Stimulated activated naive CD8-positive, alpha-beta T cell treated with anti-CD3 and anti-CD28 coated beads, Interleukin-15, Interleukin-2, amounts not matched to agents 100 ng/mL and 50 ng/mL, for 24 hours (primary cell): Measurements from ENCODE around the gene ZNF609.
"Not testable (repeated sequence)": the region's sequence is repeated elsewhere in the genome, so short reads cannot be mapped to it uniquely, and the experiment has no call there.

ENCODE experiments used
- H3K27ac Mint-ChIP-seq: one replicate; pipeline ENCODE4 v1.8.0; 2021; ENCODE audit warnings: mild to moderate bottlenecking, mixed read lengths
- H3K27me3 Mint-ChIP-seq: one replicate; pipeline ENCODE4 v1.8.0; 2021; ENCODE audit warnings: mixed read lengths
- H3K36me3 Mint-ChIP-seq: one replicate; pipeline ENCODE4 v1.8.0; 2021; ENCODE audit warnings: low read depth, mixed read lengths
- H3K4me1 Mint-ChIP-seq: one replicate; pipeline ENCODE4 v1.8.0; 2021; ENCODE audit warnings: low read depth, mixed read lengths
- H3K4me3 Mint-ChIP-seq: one replicate; pipeline ENCODE4 v1.8.0; 2021; ENCODE audit warnings: mild to moderate bottlenecking, mixed read lengths
- H3K9me3 Mint-ChIP-seq: one replicate; pipeline ENCODE4 v1.8.0; 2021; ENCODE audit warnings: mixed read lengths

ZNF609 gene

DNA sequence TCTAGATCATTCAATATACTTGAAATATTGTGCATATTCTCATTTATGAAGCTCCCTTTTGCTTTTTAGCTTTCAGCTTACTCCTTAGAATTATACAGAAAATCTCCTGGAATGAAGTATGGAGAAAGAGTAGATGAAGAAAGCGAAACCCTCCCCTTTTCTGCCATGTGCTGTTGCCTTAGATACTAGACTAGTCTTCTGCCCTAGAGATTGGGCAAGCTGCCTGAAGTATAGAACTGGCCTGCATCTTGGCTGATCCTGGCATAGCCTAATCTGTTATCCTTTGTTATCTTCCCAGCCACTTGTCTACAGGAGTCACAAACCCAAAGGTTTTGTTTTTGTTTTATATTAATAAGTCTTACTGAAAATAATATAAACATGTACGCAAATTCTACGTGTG lies 176.2 kb downstream of the ZNF609 start:
- no peak overlapping the region for H3K4me3 Mint-ChIP-seq
- H3K36me3 Mint-ChIP-seq: peaks cover 36% of the 10 kb centered on the region
- H3K27ac Mint-ChIP-seq: peak overlapping the region; percentile 29
- no peaks in the 10 kb centered on the region for H3K27me3 Mint-ChIP-seq
- peaks cover 11% of the 10 kb centered on the region for H3K9me3 Mint-ChIP-seq
- H3K4me1 Mint-ChIP-seq: peaks cover 72% of the 10 kb centered on the region

DNA sequence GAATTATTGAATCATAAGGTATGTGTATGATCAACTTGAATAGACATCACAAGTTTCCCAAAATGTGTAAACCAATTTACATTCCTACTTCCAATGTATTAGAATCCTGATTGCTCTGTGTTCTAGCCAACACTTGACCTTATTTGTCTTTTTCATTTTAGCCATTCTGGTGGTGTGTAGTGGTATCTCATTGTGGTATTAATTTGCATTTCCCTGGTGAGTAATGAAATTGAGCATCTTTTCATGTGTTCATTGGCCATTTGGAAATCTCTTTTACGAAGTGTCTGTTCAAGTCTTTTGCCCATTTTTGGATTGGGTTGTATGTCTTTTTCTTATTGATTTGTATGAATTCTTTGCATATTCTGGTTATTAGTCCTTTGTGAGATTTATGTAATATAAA lies 177.0 kb downstream of the ZNF609 start:
- Mint-ChIP-seq H3K27ac (no peak overlapping the region), H3K4me1 (peaks cover 72% of the 10 kb centered on the region)

DNA sequence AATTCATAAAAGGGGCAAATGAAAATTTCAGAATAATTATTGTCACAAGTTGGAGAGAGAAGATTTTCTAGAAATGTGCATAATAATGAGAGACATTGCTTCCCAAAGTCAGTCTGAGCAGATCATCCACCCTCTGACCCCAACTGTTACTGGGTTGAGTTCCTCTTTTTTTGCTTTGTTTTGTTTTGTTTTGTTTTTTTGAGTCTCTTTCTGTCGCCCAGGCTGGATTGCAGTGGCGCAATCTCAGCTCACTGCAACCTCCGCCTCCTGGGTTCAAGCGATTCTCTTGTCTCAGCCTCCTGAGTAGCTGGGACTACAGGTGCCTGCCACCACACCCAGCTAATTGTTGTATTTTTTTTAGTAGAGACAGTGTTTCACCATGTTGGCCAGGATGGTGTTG lies 179.4 kb downstream of the ZNF609 start:
- H3K4me3 Mint-ChIP-seq, H3K27me3 Mint-ChIP-seq: not testable (repeated sequence)
- Mint-ChIP-seq H3K36me3 (peaks cover 36% of the 10 kb centered on the region), H3K9me3 (peaks cover 11% of the 10 kb centered on the region), H3K27ac (peak overlapping the region; percentile 34), H3K4me1 (peaks cover 56% of the 10 kb centered on the region)

More for the DNA sequence above, 177.0 kb downstream of the ZNF609 start:
- Mint-ChIP-seq H3K27me3 (no peaks in the 10 kb centered on the region), H3K4me3 (no peak overlapping the region), H3K9me3 (peaks cover 11% of the 10 kb centered on the region), H3K36me3 (peaks cover 36% of the 10 kb centered on the region)

DNA sequence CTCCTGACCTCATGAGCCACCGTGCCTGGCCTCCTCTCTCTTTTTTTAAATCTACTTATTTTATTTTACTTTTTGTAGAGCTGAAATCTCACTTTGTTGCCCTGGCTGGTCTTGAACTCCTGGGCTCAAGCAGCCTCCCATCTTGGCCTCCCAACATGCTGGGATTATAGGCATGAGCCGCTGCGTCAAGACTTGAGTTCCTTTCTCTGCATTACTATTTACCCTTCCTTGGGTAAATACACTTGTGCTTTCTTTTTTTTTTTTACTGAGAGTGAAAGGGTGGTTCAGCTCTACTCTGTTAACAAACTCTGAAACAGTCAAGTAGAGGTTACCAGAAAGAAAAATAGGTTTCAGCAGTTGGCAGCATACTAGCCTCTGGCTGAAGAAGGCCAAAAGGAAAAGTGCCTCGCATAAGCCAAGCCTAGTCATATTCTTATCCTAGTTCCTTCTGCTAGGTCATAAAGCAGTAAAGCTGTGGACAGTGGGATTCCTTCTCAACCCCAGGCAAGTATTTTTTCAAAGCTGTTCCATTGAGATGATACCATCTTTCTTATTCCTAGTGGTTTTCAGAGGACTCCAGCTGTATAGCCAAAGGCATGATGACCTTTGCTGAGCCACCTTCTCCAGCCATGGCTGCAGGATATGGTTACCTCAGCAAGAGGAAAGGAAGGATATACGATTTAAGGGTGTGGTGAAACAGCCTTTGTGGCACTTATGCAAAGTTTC lies 179.9 kb downstream of the ZNF609 start:
- Mint-ChIP-seq H3K27me3 (no peaks in the 10 kb centered on the region), H3K27ac (no peak overlapping the region)

DNA sequence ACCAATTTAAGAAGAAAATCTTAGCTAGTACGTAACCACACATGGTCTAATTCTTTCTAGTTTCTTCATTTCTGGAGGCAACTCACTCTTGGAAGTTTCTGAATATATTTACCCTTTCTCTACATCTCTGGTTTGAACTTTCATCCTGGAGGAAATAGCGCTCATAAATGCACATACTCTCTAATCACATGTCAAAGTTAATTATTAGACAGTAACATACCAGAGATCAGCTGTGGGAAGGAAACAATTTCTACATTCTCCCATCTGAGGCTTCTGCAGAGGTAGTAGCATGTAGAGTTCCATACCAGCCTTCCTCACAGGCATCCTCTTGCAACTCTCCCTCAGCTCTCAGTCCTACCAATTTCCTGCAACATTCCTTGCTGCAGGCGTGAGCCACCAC lies 182.5 kb downstream of the ZNF609 start:
- Mint-ChIP-seq H3K36me3 (peaks cover 31% of the 10 kb centered on the region), H3K4me3 (no peak overlapping the region), H3K27me3 (no peaks in the 10 kb centered on the region), H3K27ac (no peak overlapping the region), H3K9me3 (no peaks in the 10 kb centered on the region), H3K4me1 (peaks cover 31% of the 10 kb centered on the region)

More for the DNA sequence above, 179.9 kb downstream of the ZNF609 start:
- Mint-ChIP-seq H3K9me3 (peaks cover 11% of the 10 kb centered on the region), H3K4me3 (no peak overlapping the region), H3K36me3 (peaks cover 36% of the 10 kb centered on the region), H3K4me1 (peaks cover 50% of the 10 kb centered on the region)

DNA sequence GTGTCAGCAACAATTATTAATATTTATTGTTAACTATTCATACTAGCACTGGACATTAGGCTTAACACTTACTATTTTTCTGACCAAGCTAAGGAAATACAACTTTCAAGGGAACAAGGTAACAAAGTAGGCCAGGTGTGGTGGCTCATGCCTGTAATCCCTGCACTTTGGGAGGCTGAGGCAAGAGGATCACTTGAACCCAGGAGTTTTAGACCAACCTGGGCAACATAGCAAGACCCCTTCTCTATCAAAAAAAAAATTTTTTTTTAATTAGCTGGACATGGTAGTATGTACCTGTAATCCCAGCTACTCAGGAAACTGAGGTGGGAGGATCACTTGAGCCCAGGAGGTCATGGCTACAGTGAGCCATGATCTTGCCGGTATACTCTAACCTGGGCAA lies 183.3 kb downstream of the ZNF609 start:
- Mint-ChIP-seq H3K27me3 (no peaks in the 10 kb centered on the region), H3K36me3 (peaks cover 25% of the 10 kb centered on the region), H3K4me3 (no peak overlapping the region), H3K4me1 (peaks cover 35% of the 10 kb centered on the region), H3K27ac (no peak overlapping the region), H3K9me3 (no peaks in the 10 kb centered on the region)

DNA sequence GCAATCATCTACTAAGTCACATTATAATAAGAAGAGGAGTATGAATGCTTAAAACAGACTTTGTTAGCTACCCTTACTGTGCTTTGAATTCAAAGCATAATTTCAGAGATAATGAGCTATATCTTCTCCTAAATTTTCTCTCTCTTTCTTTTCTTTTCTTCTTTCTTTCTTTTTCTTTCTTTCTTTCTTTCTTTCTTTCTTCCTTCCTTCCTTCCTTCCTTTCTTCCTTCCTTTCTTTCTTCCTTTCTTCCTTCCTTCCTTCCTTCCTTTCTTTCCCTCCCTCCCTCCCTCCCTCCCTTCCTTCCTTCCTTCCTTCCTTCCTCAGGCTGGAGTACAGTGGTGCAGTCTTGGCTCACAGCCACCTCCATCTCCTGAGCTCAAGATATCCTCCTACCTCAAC lies 184.4 kb downstream of the ZNF609 start:
- H3K9me3 Mint-ChIP-seq, H3K27me3 Mint-ChIP-seq, H3K4me3 Mint-ChIP-seq, H3K27ac Mint-ChIP-seq: not testable (repeated sequence)
- Mint-ChIP-seq H3K4me1 (peaks cover 36% of the 10 kb centered on the region), H3K36me3 (peaks cover 20% of the 10 kb centered on the region)

DNA sequence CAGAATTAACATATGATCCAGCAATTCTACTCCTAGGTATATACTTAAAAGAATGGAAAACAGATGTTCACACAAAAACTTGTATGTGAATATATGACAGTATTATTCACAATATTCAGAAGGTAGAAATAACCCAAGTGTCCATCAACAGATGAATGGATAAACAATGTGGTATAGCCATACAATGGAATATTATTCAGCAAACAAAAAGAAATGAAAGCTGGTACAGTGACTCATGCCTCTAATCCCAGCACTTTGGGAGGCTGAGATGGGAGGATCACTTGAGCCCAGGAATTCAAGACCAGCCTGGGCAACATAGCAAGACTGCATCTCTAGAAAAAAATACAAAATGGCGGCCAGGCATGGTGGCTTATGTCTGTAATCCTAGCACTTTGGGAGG lies 185.6 kb downstream of the ZNF609 start:
- H3K27me3 Mint-ChIP-seq: no peaks in the 10 kb centered on the region
- no peak overlapping the region for H3K27ac Mint-ChIP-seq
- H3K36me3 Mint-ChIP-seq: peaks cover 15% of the 10 kb centered on the region
- no peak overlapping the region for H3K4me3 Mint-ChIP-seq
- H3K4me1 Mint-ChIP-seq: peaks cover 30% of the 10 kb centered on the region
- H3K9me3 Mint-ChIP-seq: no peaks in the 10 kb centered on the region

DNA sequence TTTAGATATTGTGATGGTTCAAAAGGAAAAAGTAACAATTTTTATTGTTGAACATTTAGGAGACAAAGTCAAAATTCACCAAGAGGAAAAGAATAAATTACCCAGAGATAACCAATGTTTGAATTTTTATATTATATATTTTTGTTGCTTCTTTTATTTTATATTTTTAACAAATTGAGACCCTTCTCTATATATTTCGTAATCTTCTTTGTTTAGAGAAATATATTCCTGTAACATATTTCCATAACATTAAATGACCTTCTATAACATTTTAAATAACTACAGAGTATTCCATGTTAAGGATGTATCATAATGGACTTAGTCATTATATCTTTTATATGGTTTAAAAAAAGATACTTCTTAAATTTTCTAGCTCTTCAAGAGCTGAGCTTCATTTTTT lies 187.0 kb downstream of the ZNF609 start:
- no peak overlapping the region for H3K4me3 Mint-ChIP-seq
- H3K9me3 Mint-ChIP-seq: no peaks in the 10 kb centered on the region
- no peak overlapping the region for H3K27ac Mint-ChIP-seq
- H3K27me3 Mint-ChIP-seq: no peaks in the 10 kb centered on the region
- H3K4me1 Mint-ChIP-seq: peaks cover 37% of the 10 kb centered on the region
- peaks cover 12% of the 10 kb centered on the region for H3K36me3 Mint-ChIP-seq

DNA sequence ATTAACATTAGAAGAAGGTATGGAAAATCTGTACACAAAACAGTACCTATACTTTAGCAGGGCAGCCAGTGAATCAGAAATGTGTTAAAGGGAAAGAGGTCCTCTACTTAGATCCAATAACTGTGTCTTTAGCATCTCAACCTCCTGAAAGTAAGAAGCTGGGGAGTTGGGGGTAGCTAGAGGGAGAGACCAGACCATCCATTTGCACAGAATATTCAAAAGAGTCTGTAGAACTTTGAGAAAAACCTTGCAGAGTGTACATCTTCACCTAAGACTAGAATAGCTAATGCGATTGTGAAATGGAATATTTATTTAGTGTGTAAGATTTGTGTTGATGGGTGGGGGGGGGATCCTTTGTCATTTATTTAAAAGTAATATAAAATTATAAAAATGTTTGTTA lies 190.2 kb downstream of the ZNF609 start:
- H3K4me3 Mint-ChIP-seq: no peak overlapping the region
- no peak overlapping the region for H3K27ac Mint-ChIP-seq
- peaks cover 41% of the 10 kb centered on the region for H3K4me1 Mint-ChIP-seq
- H3K9me3 Mint-ChIP-seq: no peaks in the 10 kb centered on the region
- H3K27me3 Mint-ChIP-seq: no peaks in the 10 kb centered on the region
- H3K36me3 Mint-ChIP-seq: peaks cover 9% of the 10 kb centered on the region

DNA sequence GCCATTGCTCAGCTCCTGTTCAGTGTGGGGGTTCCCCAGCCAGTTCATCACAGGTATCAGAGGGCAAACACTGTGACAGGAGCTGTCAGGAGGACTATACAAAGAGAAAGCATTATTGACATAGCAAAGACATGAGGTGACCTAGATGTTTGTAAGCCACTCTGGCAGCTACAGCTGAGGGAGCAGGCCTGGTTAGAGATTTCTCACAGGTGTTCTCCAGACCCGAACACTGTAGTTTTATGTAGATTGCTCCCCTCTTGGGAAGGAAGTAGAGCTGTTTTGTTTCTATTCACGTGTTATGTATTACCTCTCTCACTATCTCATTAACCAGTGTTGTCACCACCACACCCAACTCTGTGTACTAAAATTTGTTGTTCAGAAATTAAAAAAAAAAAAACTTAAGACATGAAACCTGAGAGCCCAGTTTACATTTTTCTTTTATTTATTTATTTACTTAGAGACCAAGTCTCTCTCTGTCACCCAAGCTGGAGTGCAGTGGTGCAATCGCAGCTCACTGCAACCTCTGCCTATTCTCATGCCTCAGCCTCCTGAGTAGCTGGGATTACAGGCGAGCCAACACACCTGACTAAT lies 191.3 kb downstream of the ZNF609 start:
- H3K4me1 Mint-ChIP-seq: peaks cover 41% of the 10 kb centered on the region
- no peaks in the 10 kb centered on the region for H3K27me3 Mint-ChIP-seq
- peaks cover 4% of the 10 kb centered on the region for H3K36me3 Mint-ChIP-seq
- no peaks in the 10 kb centered on the region for H3K9me3 Mint-ChIP-seq
- peak overlapping the region; percentile 66 for H3K27ac Mint-ChIP-seq
- H3K4me3 Mint-ChIP-seq: no peak overlapping the region

DNA sequence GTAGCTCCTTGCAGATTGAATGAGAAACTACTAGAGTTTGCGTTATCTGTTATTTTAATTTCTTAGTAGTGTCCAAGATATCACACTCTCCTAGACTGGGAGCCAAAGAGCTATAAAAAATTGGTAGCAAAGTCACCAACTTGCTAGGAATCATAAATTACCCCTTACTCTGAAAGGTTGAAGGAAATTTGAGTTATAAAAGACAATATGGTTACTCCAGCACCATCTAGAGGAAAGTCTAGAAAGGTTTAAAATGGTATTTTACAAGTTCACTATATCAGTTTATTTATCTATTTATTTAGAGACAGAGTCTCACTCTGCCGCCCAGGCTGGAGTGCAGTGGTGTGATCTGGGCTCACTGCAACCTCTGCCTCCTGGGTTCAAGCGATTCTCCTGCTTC lies 193.4 kb downstream of the ZNF609 start:
- no peak overlapping the region for H3K27ac Mint-ChIP-seq
- peaks cover 6% of the 10 kb centered on the region for H3K36me3 Mint-ChIP-seq
- no peaks in the 10 kb centered on the region for H3K9me3 Mint-ChIP-seq
- no peaks in the 10 kb centered on the region for H3K27me3 Mint-ChIP-seq
- peaks cover 32% of the 10 kb centered on the region for H3K4me1 Mint-ChIP-seq
- H3K4me3 Mint-ChIP-seq: no peak overlapping the region

DNA sequence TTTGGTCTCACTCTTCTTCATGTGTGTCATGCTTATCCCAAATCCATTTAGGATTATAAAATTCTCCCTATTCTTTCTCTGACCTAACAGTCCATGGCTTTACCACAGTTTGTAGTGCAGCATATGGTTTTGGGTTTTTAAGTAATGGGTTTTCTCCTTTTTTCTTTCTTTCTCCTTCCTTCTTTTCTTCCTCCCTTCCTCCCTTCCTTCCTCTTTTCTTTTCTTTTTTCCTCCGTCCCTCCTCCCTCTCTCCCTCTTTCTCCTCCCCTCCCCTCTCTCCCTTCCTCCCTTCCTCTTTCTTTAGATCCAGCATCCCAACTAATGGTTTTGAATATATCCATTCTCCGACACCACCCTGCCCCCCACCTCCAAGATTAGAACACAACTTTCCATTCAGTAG lies 196.1 kb downstream of the ZNF609 start:
- no peaks in the 10 kb centered on the region for H3K27me3 Mint-ChIP-seq
- no peak overlapping the region for H3K27ac Mint-ChIP-seq
- H3K36me3 Mint-ChIP-seq: peaks cover 24% of the 10 kb centered on the region
- no peak overlapping the region for H3K4me3 Mint-ChIP-seq
- H3K9me3 Mint-ChIP-seq: no peaks in the 10 kb centered on the region
- H3K4me1 Mint-ChIP-seq: peaks cover 13% of the 10 kb centered on the region

DNA sequence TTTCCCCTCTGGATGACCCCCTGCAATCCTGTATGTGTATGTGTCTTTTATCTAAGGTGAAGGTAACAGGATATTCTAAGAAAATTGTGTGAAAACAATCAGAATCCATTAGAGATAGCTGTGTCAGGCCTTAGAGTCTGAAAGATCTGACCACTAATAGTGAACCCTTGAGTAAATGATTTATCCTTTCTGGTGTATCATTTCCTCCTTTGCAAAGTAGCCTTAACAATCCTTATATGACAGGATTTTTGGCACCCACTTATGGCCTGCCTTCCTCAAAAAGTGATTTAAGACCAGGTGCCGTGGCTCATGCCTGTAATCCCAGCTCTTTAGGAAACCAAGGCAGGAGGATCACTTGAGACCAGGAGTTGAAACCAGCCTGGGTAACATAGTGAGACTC lies 204.8 kb downstream of the ZNF609 start:
- no peak overlapping the region for H3K27ac Mint-ChIP-seq
- no peaks in the 10 kb centered on the region for H3K9me3 Mint-ChIP-seq
- no peak overlapping the region for H3K4me3 Mint-ChIP-seq
- peaks cover 26% of the 10 kb centered on the region for H3K36me3 Mint-ChIP-seq
- no peaks in the 10 kb centered on the region for H3K4me1 Mint-ChIP-seq
- no peaks in the 10 kb centered on the region for H3K27me3 Mint-ChIP-seq

DNA sequence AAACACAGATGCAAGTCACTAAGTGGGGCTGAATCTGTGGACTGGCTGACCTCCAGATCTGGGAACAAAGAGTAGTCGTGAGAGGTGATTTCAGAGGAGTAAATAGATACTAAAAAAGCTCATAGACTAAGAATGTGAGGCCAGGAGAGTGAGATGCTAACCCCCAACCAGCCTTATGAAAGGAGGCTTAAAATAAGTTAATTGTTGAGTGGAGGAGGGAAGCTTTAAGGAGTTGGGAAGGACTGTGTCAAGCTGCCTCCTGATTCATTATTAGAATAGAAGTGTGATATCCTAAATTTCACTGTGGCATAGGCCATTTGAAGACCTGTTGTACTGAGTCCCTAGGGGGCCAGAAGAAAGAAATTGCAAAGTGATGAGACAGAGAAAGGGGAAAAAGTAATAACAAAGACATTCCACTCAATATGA lies 207.4 kb downstream of the ZNF609 start:
- peak overlapping the region; percentile 9 for H3K27ac Mint-ChIP-seq
- H3K36me3 Mint-ChIP-seq: peaks cover 12% of the 10 kb centered on the region
- no peaks in the 10 kb centered on the region for H3K27me3 Mint-ChIP-seq
- H3K4me3 Mint-ChIP-seq: no peak overlapping the region
- H3K9me3 Mint-ChIP-seq: no peaks in the 10 kb centered on the region
- no peaks in the 10 kb centered on the region for H3K4me1 Mint-ChIP-seq

DNA sequence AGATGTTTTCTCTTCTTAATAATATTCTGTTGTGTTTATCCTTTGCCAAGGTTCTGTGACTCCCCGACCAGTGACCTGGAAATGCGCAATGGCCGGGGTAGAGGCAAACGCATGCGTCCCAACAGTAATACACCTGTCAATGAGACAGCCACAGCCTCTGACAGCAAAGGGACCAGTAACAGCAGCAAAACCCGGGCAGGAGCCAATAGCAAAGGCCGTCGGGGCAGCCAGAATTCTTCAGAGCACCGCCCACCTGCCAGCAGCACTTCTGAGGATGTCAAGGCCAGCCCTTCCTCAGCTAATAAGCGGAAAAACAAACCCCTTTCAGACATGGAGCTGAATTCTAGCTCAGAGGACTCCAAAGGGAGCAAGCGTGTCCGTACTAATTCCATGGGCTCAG lies 213.5 kb downstream of the ZNF609 start:
- peaks cover 4% of the 10 kb centered on the region for H3K4me1 Mint-ChIP-seq

More for the DNA sequence above, 213.5 kb downstream of the ZNF609 start:
- Mint-ChIP-seq H3K4me3 (no peak overlapping the region), H3K9me3 (no peaks in the 10 kb centered on the region), H3K27me3 (no peaks in the 10 kb centered on the region), H3K27ac (no peak overlapping the region), H3K36me3 (peaks cover 30% of the 10 kb centered on the region)
